Right lobe of liver (tissue), 6 donors: Measurements from ENCODE around the gene CMBL. TPM values are rescaled to one million over a fixed set of nuclear protein-coding genes. Genes with fewer than 3 reads are reported as not detected.

Source experiments
- ATAC-seq, 4 donors: fragments of 200-7000 bp; cut with Tn5 transposase; one replicate each; pipeline ENCODE4 v1.9.1; 2020; ENCODE audit warnings: mild to moderate bottlenecking in 4 of 4, moderate library complexity in 4 of 4
- DNase-seq, 3 donors: peaks; one replicate each; pipeline ENCODE4 v3.0.0-alpha.2; 2020
- H3K27ac ChIP-seq, 3 donors: fragments of 200-600 bp; one replicate each; pipeline ENCODE4 v1.8.0; 2022
- H3K27me3 ChIP-seq, 2 donors: fragments of 200-600 bp; one replicate each; pipeline ENCODE4 v1.8.0; 2022
- H3K36me3 ChIP-seq, 4 donors: fragments of 200-600 bp; sonication (generic) in 1 of 4; one replicate each; pipeline versions ENCODE4 v1.5.1 to v1.8.0; 2017 to 2022; ENCODE audit warnings: control low read depth in 1 of 4
- H3K4me1 ChIP-seq, 4 donors: fragments of 200-600 bp; sonication (generic) in 1 of 4; one replicate each; pipeline versions ENCODE4 v1.5.1 to v1.8.0; 2017 to 2022; ENCODE audit warnings: control low read depth in 1 of 4
- H3K4me3 ChIP-seq, 3 donors: fragments of 200-600 bp; one replicate each; pipeline ENCODE4 v1.8.0; 2022
- H3K9me3 ChIP-seq, 4 donors: fragments of 200-600 bp; sonication (generic) in 1 of 4; one replicate each; pipeline versions ENCODE4 v1.5.1 to v1.8.0; 2017 to 2022; ENCODE audit warnings: control low read depth in 1 of 4
- CTCF ChIP-seq, 4 donors: fragments of 200-600 bp in 3 of 4; fragments of 450-650 bp in 1 of 4; IDR thresholded peaks; one replicate each; pipeline versions ENCODE4 v1.5.1 to v1.8.0; 2016 to 2022; ENCODE audit warnings: antibody characterized with exemption in 4 of 4, mild to moderate bottlenecking in 2 of 4
- POLR2A ChIP-seq: fragments of 450-650 bp; IDR thresholded peaks from one replicate; pipeline ENCODE4 v1.6.1; 2017; ENCODE audit warnings: antibody characterized with exemption, mild to moderate bottlenecking
- WGBS: methylation state at CpG from one replicate; pipeline ENCODE4 v1.1.6; 2018; ENCODE audit warnings: low coverage, low lambda C conversion rate; ENCODE audit not compliant: insufficient coverage; ENCODE audit errors: missing lambda C conversion rate; 5-methylcytosine and 5-hydroxymethylcytosine counted together
- intact Hi-C, 2 donors: fragments of 100-400 bp; cut with DNase I; formaldehyde crosslinking; loops; one replicate each; pipeline versions ENCODE4 v1.11.2 to v1.14.1; 2022
- small RNA-seq, 2 experiments: library from RNA; depleted of rRNA; stranded (forward); fragments of <200 nt; gene quantifications; one replicate each; pipeline ENCODE3, GENCODE V24; 2016
- total RNA-seq, 6 experiments: library from RNA; depleted of rRNA in 2 of 6; stranded (reverse); fragments of >200 nt in 2 of 6; fragmentation: NEBNext Ultra II Directional in 3 of 6; extraction: Animal tissue kit (Norgen Biotek cat#: 25700) in 3 of 6; gene quantifications; one replicate each; pipeline versions ENCODE4 v1.1.0 to v1.2.4, GENCODE V29; 2016 to 2023
- donor health status: DM: no; HTN: yes; CAD: no.
- donor health status: DM: no; HTN: no; CAD: no.
- donor health status: DM: no; HTN: no; CAD: no.
- donor health status: DM: no; HTN: yes; CAD: no.
- donor health status: DM: no; HTN: yes; CAD: no.

CMBL gene
- total RNA-seq, 6 experiments from 2014 or later = 29.4 to 206 (median 97.7) TPM

DNA sequence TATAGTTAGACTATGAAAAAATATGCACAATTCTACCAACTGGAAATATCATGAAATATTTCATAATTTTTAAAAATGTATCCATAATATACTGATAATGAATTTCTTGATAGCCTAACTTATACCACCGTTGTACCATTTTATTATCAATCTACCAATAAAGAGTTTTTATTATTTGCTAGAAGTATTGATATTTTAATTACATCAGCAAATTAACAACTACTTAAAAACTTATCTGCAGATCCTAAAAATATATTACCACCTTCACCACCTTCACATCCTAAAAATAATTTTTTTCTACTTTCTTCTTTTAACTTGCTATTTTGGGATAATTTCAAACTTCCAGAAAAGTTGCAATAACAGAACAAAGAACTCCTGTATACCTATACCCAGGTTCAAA lies 79.4 kb downstream of the CMBL start:
- TF ChIP-seq CTCF (IDR thresholded peaks at IDR 0.05) = no peak
- TF ChIP-seq POLR2A = no peak
- H3K36me3 ChIP-seq = peaks cover 0 to 5% (median 0%) of the 10 kb centered on the region in 4 donors
- no peak overlapping the region for H3K27ac ChIP-seq
- no peak for ATAC-seq
- intact Hi-C loops = no loop called here
- WGBS = 100% methylated on average over 1 of the region's 1 CpG
- H3K4me3 ChIP-seq = no peak overlapping the region
- H3K9me3 ChIP-seq = no peaks in the 10 kb centered on the region
- no peaks in the 10 kb centered on the region for H3K4me1 ChIP-seq
- DNase-seq = no peak
- H3K27me3 ChIP-seq = no peaks in the 10 kb centered on the region

Small RNA genes within 50 kb of the gene (small RNA-seq; reads per million reads assigned to genes)
- gene RF00019 = 0 reads per million in 2 experiments

Other genes starting within 250 kb of the CMBL start
- gene ATPSCKMT, start 58.0 kb downstream of the CMBL start, total RNA-seq = 10 to 100 TPM in 5 of 6 experiments, 1 to 10 TPM in 1; 7.5 to 16.0 (median 14.1) TPM
- gene CCT5, start 57.6 kb downstream of the CMBL start, total RNA-seq = 100 to 1,000 TPM in 2 of 6 experiments, 10 to 100 TPM in 4; 39.7 to 124 (median 74.8) TPM
- 100 to 1,000 TPM in 1 of 6 experiments, 10 to 100 TPM in 5; 44.9 to 106 (median 68.6) TPM for gene MARCHF6, start 45.8 kb upstream of the CMBL start, total RNA-seq
- under 1 TPM in 4 of 6 experiments, not detected in 2; 0.24 to 0.83 (median 0.40) TPM for gene ROPN1L, start 134.0 kb upstream of the CMBL start, total RNA-seq